Right atrium auricular region (tissue), 2 donors: ENCODE data around the gene DUSP9. TPM values are rescaled to one million over a fixed set of nuclear protein-coding genes. Genes with fewer than 3 reads are reported as not detected.

Experiments used
- DNase-seq: peaks from one replicate; pipeline ENCODE4 v3.0.0-alpha.2; 2019; ENCODE audit warnings: low spot score
- H3K27ac ChIP-seq, 2 donors: fragments of 200-600 bp; sonication (generic); 1 replicate in 1 of 2; 2 replicates in 1 of 2; pipeline ENCODE4 v1.5.1; 2016 to 2019
- H3K27me3 ChIP-seq, 2 donors: fragments of 200-600 bp; sonication (generic); one replicate each; pipeline versions ENCODE4 v1.5.1 to v1.6.0; 2017 to 2019
- H3K36me3 ChIP-seq: fragments of 200-600 bp; sonication (generic); one replicate; pipeline ENCODE4 v1.5.1; 2016
- H3K4me1 ChIP-seq, 2 donors: fragments of 200-600 bp; sonication (generic); one replicate each; pipeline versions ENCODE4 v1.5.1 to v1.6.0; 2017 to 2019
- H3K4me3 ChIP-seq, 2 donors: fragments of 200-600 bp; sonication (generic); 1 replicate in 1 of 2; 2 replicates in 1 of 2; pipeline ENCODE4 v1.5.1; 2017 to 2019; ENCODE audit warnings: mild to moderate bottlenecking in 1 of 2, moderate library complexity in 1 of 2
- H3K9me3 ChIP-seq, 2 donors: fragments of 200-600 bp; sonication (generic); one replicate each; pipeline ENCODE4 v1.5.1; 2019
- total RNA-seq, 2 donors: library from RNA; depleted of rRNA; stranded (reverse); fragments of >200 nt; gene quantifications; one replicate each; pipeline ENCODE4 v1.1.0, GENCODE V29; 2016
- TF ChIP-seq, protein P1 (sequence below), 2 donors: fragments of 200-600 bp; sonication (generic); IDR thresholded peaks; one replicate each; pipeline ENCODE4 v1.5.1; 2019; ENCODE audit warnings: antibody characterized with exemption in 2 of 2

The DUSP9 gene
- total RNA-seq, 2 donors from 2014 or later = not detected

DNA sequence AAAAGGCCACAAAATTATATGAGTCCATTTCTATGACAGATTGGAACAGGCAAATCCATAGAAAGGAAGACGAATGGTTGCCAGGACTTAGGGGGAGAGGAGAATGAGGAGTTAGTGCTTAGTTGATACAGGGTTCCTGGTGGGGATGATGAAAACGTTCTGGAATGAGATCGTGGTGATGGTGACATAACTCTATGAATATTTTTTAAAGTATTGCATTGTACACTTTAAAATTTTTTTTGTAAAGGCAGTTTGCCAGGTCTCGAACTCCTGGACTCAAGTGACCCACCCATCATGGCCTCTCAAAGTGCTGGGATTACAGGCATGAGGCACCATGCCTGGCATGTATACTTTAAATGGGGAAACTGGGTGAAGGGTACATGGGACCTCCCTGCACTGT, 38.2 kb upstream of the DUSP9 start:
- TF ChIP-seq, protein P1, sequence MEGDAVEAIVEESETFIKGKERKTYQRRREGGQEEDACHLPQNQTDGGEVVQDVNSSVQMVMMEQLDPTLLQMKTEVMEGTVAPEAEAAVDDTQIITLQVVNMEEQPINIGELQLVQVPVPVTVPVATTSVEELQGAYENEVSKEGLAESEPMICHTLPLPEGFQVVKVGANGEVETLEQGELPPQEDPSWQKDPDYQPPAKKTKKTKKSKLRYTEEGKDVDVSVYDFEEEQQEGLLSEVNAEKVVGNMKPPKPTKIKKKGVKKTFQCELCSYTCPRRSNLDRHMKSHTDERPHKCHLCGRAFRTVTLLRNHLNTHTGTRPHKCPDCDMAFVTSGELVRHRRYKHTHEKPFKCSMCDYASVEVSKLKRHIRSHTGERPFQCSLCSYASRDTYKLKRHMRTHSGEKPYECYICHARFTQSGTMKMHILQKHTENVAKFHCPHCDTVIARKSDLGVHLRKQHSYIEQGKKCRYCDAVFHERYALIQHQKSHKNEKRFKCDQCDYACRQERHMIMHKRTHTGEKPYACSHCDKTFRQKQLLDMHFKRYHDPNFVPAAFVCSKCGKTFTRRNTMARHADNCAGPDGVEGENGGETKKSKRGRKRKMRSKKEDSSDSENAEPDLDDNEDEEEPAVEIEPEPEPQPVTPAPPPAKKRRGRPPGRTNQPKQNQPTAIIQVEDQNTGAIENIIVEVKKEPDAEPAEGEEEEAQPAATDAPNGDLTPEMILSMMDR (IDR thresholded peaks at IDR 0.05) = no peak
- H3K27ac ChIP-seq = no peak overlapping the region
- no peak overlapping the region for H3K4me3 ChIP-seq
- peaks cover 0 to under 1% of the 10 kb centered on the region in 2 donors for H3K9me3 ChIP-seq
- no peaks in the 10 kb centered on the region for H3K36me3 ChIP-seq
- peaks cover 0 to 10% of the 10 kb centered on the region in 2 donors for H3K4me1 ChIP-seq
- DNase-seq = no peak
- H3K27me3 ChIP-seq = no peaks in the 10 kb centered on the region

DNA sequence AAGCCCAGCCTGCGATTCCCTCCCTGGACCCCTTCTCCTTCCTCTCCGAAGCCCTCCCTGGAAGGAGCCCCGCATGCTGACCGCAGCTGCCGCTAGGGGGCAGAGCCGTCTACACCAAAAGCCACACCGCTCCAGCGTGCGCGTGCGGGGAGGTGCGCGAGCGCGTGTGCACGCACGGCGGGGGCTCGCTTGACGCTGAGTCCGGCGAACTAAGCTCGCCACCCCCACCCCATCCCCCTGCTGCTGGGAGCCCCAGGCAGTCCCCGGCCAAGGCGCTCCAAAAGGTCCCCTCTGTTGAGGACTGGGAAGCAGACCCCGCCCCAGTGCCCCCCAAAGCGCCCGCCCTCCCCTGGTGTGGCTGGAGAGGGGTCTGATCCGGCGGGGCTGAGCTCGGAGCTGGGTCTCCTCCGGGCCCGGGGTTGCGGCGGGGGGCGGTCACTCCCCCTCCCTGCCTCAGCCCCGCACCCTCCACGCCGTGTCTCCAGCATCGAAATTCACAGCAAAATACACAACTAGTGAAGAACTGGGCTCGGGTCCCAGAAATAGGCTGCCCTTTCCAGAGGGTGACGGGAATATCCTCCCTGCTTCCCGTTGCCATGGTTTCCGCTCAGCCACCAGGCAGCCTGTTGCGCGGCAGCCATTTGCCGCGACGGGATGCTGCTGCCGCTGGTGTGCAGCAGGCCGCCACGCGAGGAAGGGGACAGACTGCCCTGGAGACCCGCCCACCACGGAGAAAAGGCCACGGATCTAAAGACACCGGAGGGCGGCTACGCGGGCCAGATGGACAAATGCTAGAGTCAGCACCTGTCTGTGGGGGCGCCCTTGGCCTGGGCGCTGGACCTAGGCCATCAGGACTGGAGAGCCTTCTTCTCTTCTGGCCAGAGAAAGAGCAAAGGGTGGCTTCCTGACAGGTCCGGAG, 36.8 kb upstream of the DUSP9 start:
- TF ChIP-seq, protein P1 (IDR thresholded peaks at IDR 0.05) = peak; percentile 42 to 79
- Histone ChIP-seq H3K4me1 (peaks cover 0 to 10% of the 10 kb centered on the region in 2 donors), H3K4me3 (peak overlapping the region; percentile 24 to 44), H3K9me3 (peaks cover 0 to 7% of the 10 kb centered on the region in 2 donors), H3K27me3 (no peaks in the 10 kb centered on the region), H3K36me3 (no peaks in the 10 kb centered on the region), H3K27ac (no peak overlapping the region)
- DNase-seq = no peak

DNA sequence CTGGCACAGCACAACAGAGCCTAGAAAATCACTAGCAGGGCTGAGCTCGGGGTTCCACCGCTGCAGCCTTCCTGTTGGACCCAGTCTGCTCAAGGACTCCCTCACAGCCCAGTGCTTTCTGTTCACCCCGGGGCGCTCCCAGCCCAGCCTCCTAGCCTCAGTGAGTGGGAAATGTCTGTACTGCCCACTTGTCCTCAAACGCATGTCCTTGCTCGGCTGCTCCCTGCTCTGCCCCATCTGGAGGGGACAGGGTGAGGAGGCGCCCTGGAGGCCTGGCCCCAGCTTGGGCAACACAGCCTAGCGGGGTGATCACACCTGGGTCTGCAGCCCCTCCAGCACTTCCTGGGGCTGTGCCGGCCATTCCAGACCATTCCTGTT, 36.2 kb upstream of the DUSP9 start:
- Histone ChIP-seq H3K27me3 (no peaks in the 10 kb centered on the region), H3K27ac (no peak overlapping the region), H3K36me3 (no peaks in the 10 kb centered on the region)

DNA sequence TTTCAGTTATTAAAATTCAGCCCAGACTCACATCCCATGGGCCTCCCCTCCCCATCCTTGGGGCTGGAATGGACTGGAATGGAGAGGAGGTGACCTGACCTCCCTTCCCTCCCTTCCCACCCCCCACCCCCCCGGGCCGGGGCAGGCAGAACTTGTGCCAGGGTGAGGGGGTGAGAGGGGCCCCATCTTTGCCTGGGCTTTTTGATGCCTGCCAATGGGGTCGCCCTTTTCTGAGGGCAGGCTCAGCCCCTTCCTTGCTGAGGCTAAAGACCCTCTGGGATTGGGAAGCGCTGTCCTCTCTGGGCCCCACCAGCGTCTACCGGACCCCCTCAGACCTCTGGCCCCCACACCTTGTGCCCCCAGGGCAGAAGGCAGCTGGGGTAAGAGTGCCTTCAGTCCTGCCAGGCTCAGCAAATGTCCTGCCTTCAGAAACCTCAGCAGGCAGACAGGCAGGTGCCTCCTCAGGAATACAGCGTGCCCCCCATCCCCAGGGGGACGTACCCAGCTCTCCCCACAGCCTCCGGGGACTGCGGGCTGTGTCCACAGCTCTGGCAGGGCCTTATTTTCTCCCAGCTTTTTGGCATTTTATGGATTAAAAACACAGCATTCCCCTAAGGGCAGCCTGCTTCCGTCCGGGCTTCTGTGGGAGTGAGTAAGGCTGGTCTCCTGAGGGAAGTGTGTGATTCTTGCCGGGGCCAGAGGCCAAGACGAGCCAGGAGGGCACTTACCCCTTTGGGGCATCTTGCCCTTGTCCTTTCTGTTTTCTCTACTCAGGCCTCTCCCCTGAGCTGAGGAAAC, 35.5 kb upstream of the DUSP9 start:
- no peak for DNase-seq
- Histone ChIP-seq H3K4me3 (no peak overlapping the region), H3K27ac (no peak overlapping the region), H3K4me1 (peaks cover 0 to 10% of the 10 kb centered on the region in 2 donors), H3K36me3 (no peaks in the 10 kb centered on the region), H3K9me3 (peaks cover 0 to 7% of the 10 kb centered on the region in 2 donors), H3K27me3 (no peaks in the 10 kb centered on the region)
- TF ChIP-seq, protein P1 (IDR thresholded peaks at IDR 0.05) = no peak

More for the DNA sequence above, 36.2 kb upstream of the DUSP9 start:
- Histone ChIP-seq H3K9me3 (peaks cover 0 to 7% of the 10 kb centered on the region in 2 donors), H3K4me1 (peaks cover 0 to 10% of the 10 kb centered on the region in 2 donors), H3K4me3 (no peak overlapping the region)
- DNase-seq = no peak
- TF ChIP-seq, protein P1 (IDR thresholded peaks at IDR 0.05) = no peak

DNA sequence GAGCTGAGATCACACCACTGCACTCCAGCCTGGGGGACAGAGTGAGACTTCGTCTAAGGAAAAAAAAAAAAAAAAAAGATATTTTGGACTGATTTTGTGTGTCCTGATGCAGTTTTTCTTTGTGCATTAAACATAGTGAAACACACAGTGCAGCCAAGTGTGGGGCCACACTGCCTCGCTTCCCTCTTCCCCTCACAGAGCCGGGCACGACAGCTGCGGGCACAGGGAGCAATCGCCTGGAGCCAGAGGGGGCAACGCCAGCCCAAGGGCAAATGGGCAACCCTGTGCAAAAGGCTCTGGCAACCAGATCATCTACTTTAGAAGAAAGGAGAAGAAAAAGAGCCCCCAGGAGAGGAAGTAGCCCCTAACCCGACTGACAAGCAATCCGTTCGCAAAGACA, 34.6 kb upstream of the DUSP9 start:
- Histone ChIP-seq H3K27me3 (no peaks in the 10 kb centered on the region), H3K4me1 (peaks cover 0 to 10% of the 10 kb centered on the region in 2 donors), H3K36me3 (no peaks in the 10 kb centered on the region), H3K4me3 (no peak overlapping the region), H3K9me3 (peaks cover 0 to 7% of the 10 kb centered on the region in 2 donors), H3K27ac (no peak overlapping the region)
- TF ChIP-seq, protein P1 (IDR thresholded peaks at IDR 0.05) = no peak
- no peak for DNase-seq
